Measurements from ENCODE around the gene FARSA. TPM values are rescaled to one million over a fixed set of nuclear protein-coding genes. Genes with fewer than 3 reads are reported as not detected.
A peak's percentile ranks its signal among the peaks of the same experiment; 100 is the strongest.

The FARSA gene
- total and polyA plus RNA-seq, 2 of the 13 experiments (the other 11 are each of a cell fraction or from before 2014, with no cell fraction given) = 25.9 to 72.0 TPM

GRCh38 chr19:12890787-12891552 lies 42.5 kb downstream of the FARSA start, which contains the start of gene GCDH (continued):
- TF ChIP-seq, protein P1, sequence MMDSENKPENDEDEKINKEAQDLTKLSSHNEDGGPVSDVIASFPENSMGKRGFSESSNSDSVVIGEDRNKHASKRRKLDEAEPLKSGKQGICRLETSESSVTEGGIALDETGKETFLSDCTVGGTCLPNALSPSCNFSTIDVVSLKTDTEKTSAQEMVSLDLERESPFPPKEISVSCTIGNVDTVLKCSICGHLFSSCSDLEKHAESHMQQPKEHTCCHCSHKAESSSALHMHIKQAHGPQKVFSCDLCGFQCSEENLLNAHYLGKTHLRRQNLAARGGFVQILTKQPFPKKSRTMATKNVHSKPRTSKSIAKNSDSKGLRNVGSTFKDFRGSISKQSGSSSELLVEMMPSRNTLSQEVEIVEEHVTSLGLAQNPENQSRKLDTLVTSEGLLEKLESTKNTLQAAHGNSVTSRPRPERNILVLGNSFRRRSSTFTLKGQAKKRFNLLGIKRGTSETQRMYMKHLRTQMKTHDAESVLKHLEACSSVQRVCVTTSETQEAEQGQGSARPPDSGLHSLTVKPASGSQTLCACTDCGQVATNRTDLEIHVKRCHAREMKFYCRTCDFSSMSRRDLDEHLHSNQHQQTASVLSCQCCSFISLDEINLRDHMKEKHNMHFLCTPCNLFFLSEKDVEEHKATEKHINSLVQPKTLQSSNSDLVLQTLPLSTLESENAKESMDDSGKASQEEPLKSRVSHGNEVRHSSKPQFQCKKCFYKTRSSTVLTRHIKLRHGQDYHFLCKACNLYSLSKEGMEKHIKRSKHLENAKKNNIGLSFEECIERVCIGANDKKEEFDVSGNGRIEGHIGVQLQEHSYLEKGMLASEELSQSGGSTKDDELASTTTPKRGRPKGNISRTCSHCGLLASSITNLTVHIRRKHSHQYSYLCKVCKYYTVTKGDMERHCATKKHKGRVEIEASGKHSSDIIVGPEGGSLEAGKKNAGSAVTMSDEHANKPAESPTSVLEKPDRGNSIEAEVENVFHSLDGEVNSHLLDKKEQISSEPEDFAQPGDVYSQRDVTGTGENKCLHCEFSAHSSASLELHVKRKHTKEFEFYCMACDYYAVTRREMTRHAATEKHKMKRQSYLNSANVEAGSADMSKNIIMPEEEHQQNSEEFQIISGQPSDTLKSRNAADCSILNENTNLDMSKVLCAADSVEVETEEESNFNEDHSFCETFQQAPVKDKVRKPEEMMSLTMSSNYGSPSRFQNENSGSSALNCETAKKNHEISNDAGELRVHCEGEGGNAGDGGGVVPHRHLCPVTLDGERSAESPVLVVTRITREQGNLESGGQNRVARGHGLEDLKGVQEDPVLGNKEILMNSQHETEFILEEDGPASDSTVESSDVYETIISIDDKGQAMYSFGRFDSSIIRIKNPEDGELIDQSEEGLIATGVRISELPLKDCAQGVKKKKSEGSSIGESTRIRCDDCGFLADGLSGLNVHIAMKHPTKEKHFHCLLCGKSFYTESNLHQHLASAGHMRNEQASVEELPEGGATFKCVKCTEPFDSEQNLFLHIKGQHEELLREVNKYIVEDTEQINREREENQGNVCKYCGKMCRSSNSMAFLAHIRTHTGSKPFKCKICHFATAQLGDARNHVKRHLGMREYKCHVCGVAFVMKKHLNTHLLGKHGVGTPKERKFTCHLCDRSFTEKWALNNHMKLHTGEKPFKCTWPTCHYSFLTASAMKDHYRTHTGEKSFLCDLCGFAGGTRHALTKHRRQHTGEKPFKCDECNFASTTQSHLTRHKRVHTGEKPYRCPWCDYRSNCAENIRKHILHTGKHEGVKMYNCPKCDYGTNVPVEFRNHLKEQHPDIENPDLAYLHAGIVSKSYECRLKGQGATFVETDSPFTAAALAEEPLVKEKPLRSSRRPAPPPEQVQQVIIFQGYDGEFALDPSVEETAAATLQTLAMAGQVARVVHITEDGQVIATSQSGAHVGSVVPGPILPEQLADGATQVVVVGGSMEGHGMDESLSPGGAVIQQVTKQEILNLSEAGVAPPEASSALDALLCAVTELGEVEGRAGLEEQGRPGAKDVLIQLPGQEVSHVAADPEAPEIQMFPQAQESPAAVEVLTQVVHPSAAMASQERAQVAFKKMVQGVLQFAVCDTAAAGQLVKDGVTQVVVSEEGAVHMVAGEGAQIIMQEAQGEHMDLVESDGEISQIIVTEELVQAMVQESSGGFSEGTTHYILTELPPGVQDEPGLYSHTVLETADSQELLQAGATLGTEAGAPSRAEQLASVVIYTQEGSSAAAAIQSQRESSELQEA (CRISPR knock-in tag; IDR thresholded peaks at IDR 0.05; ENCODE audit: not compliant biosample characterization) = peak; percentile 24
- TF ChIP-seq, protein P2, sequence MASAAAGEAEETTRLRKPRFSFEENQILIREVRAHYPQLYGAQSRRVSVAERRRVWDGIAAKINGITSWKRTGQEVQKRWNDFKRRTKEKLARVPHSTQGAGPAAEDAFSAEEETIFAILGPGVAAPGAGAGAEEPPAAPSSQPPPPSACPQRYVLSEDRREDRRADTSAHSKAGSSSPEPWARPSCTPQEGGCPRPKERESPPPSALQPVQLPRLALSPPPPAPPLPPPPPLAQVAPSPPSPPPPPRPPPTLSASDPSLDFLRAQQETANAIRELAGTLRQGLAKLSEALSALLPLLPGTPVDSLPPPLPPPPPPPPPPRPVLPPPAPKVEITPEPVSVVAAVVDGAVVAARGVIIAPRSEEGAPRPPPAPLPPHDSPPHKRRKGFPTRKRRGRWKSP (CRISPR knock-in tag; IDR thresholded peaks at IDR 0.05) = 0 out of 2 replicates have a peak, but pooled peaks have one; percentile 31
- no peak for TF ChIP-seq ZNF30 (CRISPR knock-in tag; IDR thresholded peaks at IDR 0.05)
- peak; percentile 90 for TF ChIP-seq MXD3 (CRISPR knock-in tag; IDR thresholded peaks at IDR 0.05)
- TF ChIP-seq, protein P3, sequence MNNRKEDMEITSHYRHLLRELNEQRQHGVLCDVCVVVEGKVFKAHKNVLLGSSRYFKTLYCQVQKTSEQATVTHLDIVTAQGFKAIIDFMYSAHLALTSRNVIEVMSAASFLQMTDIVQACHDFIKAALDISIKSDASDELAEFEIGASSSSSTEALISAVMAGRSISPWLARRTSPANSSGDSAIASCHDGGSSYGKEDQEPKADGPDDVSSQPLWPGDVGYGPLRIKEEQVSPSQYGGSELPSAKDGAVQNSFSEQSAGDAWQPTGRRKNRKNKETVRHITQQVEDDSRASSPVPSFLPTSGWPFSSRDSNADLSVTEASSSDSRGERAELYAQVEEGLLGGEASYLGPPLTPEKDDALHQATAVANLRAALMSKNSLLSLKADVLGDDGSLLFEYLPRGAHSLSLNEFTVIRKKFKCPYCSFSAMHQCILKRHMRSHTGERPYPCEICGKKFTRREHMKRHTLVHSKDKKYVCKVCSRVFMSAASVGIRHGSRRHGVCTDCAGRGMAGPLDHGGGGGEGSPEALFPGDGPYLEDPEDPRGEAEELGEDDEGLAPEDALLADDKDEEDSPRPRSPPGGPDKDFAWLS (CRISPR knock-in tag; IDR thresholded peaks at IDR 0.05; ENCODE audit: borderline replicate concordance) = no peak
- TF ChIP-seq ZNF639 (CRISPR knock-in tag; conservative IDR thresholded peaks at IDR 0.05) = no peak; the same call in 1 of the 2 replicates
- no peak for TF ChIP-seq PREB (CRISPR knock-in tag; IDR thresholded peaks at IDR 0.05)
- TF ChIP-seq, protein P4, sequence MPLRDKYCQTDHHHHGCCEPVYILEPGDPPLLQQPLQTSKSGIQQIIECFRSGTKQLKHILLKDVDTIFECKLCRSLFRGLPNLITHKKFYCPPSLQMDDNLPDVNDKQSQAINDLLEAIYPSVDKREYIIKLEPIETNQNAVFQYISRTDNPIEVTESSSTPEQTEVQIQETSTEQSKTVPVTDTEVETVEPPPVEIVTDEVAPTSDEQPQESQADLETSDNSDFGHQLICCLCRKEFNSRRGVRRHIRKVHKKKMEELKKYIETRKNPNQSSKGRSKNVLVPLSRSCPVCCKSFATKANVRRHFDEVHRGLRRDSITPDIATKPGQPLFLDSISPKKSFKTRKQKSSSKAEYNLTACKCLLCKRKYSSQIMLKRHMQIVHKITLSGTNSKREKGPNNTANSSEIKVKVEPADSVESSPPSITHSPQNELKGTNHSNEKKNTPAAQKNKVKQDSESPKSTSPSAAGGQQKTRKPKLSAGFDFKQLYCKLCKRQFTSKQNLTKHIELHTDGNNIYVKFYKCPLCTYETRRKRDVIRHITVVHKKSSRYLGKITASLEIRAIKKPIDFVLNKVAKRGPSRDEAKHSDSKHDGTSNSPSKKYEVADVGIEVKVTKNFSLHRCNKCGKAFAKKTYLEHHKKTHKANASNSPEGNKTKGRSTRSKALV (CRISPR knock-in tag; IDR thresholded peaks at IDR 0.05) = no peak
- TF ChIP-seq ZNF839 (CRISPR knock-in tag; IDR thresholded peaks at IDR 0.05; ENCODE audit: borderline replicate concordance) = peak; percentile 56; the same call in 1 of the 2 replicates
- TF ChIP-seq ZSCAN20 (CRISPR knock-in tag; IDR thresholded peaks at IDR 0.05; ENCODE audit: borderline replicate concordance) = no peak

Data from HepG2 (cell line).